HG03175 (cell line): ENCODE data around the gene GRHL3.
"Not testable (repeated sequence)": the region's sequence is repeated elsewhere in the genome, so short reads cannot be mapped to it uniquely, and the experiment has no call there.

Experiments used
- ATAC-seq: cut with Tn5 transposase; IDR thresholded peaks from one replicate; pipeline ENCODE4 v1.9.1; 2021; ENCODE audit warnings: mild to moderate bottlenecking, moderate library complexity; ENCODE audit not compliant: unreplicated experiment

GRHL3 gene

DNA sequence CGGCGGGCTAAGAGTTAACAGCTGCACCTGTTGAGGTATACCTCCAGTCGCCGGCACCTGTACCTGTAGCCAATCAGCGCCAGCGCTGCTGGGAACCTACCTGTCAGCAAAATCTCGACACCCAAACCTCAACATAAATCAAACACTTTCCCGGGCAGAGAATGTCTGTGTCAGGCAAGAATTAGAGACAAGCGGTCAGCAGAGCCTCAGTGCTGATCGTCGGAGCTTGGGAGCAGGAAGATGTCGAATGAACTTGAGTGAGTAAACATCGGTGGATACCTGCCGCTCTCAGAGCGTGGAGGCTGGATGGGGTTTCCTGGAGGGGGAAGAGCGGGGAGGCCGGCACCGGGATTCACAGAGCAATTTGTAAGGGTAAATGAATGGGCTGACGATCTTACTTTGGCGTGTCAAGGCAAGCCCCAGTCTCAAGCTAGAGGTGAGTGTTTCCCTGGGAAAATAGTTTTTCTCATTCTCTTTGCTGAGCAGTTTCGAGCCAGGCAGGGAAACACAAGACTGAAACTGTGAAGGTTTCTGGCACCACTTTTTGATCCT is at the start of gene GRHL3:
Gene GRHL3 (plus strand): TSS at position 46 of the 552 bp plus-strand sequence. CDS start 195 bp downstream, at position 241.
- ATAC-seq = no peak

DNA sequence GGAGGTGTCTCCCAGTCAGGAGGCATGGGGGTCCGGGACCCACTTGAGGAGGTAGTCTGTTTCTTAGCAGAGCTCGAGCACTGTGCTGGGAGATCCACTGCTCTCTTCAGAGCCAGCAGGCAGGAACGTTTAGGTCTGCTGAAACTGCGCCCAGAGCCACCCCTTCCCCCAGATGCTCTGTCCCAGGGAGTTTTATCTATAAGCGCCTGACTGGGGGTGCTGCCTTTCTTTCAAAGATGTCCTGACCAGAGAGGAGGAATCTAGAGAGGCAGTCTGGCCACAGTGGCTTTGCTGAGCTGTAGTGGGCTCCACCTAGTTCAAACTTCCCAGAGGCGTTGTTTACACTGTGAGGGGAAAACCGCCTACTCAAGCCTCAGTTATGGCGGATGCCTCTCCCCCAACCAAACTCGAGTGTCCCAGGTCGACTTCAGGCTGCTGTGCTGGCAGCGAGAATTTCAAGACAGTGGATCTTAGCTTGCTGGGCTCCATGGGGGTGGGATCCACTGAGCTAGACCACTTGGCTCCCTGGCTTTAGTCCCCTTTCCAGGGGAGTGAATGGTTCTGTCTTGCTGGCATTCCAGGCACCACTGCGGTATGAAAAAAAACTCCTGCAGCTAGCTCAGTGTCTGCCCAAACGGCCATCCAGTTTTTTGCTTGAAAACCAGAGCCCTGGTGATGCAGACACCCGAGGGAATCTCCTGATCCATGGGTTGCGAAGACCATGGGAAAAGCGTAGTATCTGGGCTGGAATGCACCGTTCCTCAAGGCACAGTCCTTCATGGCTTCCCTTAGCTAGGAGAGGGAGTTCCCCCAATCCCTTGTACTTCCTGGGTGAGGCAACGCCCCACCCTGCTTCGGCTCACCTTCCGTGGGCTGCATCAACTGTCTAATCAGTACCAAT is 44.7 kb upstream of the GRHL3 start:
- not testable (repeated sequence) for ATAC-seq

DNA sequence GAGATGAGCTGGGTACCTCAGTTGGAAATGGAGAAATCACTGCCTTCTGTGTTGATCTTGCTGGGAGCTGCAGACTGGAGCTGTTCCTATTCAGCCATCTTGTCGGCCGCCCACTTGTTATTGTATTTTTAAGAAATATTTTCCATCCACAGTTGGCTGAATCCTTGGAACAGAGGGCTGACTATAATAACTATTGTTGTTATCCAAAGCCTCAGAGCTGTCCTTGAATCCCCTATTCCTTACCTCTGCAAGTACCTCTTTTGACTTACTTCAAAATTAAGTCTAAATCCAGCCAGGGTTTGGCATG is 44.1 kb upstream of the GRHL3 start:
- ATAC-seq = no peak

DNA sequence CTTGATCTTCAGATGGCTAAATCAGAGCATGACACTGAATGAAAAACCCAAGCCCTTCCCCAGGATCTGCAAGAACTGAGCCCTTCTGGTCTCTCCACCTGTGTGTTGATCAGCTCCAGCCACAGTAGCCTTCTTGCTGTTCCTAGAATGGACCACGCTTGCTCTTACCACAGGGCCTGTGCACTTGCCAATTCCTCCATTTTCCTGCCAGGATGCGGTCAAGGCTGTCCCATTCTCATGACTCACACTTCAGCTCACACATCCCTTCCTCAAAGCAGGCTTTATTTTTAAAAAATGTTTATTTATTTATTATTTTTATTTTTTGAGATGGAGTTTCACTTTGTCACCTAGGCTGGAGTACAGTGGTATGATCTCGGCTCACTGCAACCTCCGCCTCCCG is 43.6 kb upstream of the GRHL3 start:
- ATAC-seq = no peak

DNA sequence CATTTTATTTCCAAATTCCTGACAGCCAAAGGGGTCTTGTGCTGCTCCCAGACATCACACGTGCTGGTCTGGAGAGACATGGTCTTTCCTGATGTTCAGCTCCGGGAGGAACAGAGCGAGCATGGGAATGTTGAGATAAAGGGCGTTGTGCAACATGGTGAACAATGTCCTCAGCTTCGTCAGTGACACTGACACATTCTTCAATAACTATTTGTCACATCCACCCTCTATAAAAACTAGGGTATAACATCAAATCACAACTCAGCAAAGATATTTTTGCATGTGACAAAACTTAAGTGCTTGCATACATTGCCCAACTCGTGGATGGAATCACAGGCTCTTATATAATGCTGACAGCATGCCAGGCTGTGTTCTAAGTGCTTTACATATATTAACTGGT is 42.4 kb upstream of the GRHL3 start:
- no peak for ATAC-seq

DNA sequence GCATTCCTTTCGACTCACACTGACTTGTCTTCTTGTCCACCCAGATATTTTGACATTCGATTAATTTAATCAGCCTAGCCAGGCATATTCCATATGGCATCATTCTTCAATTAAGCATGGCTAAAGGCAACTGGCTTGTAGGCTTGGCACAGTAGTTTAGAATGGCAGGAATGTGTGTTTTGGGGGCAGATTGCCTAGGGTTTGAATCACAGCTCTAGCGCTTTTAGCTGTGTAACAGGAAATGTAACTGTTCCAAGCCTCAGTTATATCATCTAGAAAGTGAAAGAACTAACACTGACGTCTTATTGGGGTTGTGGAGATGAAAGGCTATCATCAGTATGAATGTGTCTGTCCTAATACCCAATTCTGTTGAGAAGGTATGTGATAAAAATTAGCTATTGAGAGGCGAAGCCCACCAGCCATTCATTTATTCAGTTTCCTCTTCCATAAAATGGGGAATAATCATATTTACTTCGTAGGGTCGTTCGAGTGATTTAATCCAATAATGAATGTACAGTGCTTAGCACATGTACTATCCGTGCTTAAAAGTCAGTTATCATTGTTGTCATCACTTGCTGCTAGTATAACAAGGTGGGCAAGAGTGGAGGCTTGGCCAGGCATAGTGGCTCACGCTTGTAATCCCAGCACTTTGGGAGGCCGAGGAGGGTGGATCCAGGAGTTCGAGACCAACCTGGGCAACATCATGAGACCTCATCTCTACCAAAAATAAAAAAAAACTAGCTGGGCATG is 41.6 kb upstream of the GRHL3 start:
- ATAC-seq = no peak

DNA sequence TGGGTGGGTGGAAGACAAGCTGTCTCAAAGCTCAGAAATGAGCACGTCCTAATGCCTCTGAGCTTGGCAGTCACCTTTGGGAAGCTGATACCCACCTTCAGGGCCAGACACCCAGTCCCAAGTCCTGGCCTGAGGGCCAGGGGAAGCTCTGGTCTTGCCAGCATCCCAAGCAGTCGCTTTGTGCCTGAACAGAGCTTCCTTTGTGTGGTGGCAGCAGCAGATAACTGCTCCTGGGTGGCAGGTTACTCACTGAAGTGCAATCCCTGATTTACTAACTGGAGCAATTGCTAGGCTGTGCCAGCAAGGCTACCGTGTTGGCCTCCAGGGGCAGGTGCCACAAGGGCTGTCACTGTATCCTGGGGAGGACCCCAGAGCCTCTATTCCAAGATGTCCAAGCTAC is 40.4 kb upstream of the GRHL3 start:
- ATAC-seq = no peak

DNA sequence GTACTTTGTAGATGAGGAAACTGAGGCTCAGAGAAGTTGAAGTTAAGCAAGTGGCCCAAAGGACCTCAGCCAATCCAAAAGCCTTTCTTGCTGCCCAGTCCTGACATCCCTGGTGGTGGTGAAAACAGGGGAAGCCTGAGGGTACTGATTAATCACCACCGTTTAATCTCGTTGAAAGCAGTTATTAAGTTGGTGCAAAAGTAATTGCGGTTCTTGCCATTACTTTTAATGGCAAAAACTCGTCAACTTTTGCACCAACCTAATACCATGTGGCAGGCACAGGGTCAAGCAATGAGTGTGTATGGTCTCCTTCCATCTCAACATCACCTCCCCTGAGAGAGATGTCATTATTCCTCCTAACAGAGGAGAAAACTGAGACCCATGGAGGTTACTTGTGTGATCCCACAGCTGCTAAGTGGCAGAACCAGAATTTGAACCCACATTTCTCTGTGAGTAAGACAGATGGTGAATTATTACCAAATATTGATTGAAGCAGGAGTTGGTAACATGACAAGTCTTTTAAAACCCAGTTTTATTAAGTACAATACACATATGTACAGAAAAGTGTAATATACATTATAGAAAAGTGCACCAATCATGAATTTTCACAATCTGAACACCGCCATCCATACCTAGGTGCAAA is 39.4 kb upstream of the GRHL3 start:
- no peak for ATAC-seq

DNA sequence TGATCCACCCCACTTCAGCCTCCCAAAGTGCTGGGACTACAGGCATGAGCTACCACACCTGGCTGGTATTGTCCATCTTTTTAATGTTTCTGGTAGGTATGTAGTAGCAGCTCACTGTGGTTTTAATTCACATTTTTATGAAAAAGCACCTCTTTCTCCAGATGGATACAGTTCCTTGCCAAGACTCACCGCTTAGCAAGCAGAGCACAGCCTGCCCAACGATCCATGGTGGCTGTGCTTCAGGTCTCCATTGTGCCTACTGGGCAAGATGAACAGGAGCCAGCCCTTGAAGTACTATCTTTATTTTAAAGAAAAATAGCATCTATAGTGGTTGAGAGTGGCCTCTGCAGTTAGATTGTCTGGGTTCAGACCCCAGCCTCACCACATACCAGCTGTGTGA is 37.6 kb upstream of the GRHL3 start:
- no peak for ATAC-seq

DNA sequence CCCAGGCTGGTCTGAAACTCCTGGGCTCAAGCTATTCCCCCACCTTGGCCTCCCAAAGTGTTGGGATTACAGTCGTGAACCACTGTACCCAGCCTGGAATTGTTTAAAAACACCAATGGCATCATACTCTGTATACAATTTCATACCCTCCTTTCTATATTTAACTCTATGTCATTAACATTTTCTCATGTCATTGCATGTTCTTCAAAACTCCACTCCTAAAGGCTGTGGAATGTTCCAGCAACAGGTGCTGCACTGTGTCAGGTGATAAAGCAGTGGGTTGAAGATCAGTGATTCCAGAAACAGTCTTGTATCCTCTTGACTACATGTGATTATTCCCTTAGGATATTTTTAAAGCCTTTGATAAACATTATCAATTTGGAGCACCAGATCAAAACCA is 36.7 kb upstream of the GRHL3 start:
- no peak for ATAC-seq

DNA sequence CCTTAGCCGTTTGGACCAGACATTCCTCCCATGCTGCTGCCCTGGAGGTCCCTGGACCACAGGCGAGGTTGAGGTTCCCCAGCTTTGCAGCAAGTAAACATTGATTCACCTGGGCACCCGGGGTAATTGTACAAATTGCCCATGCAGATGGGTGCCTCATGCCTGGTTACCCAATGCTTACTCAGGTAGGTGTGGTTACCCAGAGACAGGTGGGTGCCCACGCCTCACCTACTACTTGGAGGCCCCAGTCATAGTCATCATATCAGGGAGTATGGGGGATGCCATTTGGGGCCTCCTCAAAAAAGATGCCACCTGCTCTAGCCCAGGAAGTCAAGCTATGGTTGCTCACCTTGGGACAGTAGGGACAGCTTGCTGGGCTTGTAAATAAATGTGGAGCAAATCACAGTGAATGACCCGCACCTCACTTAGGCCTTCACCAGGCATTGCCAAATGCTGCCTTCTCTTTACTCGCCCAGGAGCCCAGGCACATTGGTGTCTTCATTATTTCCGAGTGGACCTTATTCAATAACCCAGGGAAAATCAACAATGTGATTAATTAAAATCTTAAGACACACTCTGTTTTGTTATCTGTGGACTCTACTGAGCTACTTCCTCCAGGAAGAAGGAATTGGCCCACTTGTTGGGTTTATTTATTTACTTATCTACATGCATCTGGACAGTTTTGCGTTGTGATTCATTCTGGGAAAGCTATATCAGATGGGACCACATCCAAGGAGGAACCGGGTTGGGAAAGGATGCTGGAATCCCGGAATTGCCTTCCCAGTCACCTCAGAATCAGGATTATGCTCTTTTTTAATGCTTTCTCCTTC is 35.6 kb upstream of the GRHL3 start:
- ATAC-seq = no peak

DNA sequence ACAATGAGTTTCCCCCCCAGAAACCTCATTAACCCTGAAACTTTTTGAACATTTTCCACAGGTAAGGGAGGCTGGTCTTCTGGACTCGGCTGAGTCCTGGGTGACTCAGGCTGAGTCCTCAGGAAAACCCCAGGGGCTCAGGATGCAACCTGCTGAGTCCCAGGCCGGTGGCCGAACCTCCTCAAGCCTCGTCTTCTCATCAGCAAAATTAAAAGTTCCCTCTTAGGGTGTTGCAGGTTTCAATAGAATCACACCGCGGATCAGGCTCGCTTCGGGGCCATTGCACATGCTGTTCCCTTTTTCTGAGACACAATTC is 35.0 kb upstream of the GRHL3 start:
- no peak for ATAC-seq

DNA sequence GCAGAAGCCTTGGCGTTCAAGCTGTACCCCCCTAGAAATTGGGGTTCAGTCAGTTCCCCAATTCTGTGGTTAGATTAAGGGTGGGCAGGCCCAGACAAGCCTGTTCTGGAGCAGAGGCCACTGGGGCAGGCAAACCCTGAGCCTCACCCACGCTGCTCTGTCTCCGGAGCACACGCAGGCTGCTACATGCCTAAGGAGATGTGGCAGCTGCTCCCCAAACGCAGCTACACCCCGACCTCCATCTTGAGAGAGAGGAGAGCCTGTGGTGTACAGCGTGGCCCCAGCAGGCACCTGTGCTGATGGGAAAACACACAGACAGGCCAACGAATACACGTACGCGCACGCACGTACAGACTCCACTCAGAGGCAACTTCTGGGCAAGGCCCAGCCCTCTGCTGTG is 33.9 kb upstream of the GRHL3 start:
- no peak for ATAC-seq

DNA sequence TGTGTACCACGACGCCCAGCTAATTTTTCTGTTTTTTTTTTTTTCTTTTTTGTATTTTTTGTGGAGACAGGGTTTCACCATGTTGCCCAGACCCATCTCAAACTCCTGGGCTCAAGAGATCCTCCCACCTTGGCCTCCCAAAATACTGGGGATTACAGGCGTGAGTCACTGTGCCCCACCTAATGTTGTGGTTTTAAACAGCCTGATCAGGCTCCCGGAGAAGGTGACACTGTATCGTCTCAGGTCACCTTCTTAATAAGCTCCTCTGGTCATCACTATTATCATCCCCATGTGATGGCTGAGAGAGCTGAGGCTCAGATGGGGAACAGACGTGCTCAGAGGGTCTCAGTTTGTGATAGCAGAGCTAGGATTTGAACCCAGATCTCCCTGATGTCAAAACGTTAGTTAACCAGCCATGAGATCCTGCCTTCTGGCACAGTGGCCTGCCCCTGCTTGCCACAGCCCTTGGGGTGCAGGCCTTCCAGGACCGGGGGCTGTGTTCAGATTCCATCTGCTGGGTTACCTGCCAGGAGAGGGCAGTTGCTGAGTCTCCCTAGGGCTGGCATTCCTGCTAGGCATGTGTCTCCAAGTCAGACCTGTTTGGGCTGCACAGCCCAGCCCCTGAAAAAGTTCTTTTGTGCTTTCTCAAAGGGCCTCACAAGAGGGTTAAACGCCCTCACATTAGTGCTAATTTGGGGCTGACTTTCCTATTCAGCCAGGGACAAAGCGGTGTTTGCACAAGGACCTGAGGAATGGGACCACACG is 32.7 kb upstream of the GRHL3 start:
- no peak for ATAC-seq

DNA sequence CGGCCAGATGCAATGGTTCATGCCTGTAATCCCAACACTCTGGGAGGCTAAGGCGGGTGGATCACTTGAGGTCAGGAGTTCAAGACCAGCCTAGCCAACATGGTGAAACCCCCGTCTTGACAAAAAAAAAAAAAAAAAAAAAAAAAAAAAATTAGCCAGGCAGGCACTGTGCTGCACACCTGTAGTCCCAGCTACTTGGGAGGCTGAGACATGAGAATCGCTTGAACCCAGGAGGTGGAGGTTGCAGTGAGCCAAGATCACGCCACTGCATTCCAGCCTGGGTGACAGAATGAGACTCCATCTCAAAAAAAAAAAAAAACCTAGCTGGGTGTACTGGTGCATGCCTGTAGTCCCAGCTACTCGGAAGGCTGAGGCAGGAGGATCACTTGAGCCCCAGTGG is 31.4 kb upstream of the GRHL3 start:
- ATAC-seq = not testable (repeated sequence)

DNA sequence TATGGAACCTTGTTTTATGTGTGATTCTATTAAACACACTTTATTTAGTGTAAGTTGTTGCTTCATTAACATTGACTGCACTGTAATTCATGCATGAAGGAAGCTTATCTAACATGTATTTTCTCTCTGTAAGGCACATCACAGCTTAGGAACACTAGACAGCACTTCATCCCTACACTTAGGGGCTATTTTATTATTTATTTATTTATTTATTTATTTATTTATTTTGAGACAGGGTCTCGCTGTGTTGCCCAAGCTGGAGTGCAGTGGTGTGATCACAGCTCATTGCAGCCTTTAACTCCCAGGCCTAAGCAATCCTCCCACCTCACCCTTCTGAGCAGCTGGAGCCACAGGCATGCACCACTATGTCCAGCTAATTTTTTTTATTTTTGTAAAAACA is 30.7 kb upstream of the GRHL3 start:
- no peak for ATAC-seq

DNA sequence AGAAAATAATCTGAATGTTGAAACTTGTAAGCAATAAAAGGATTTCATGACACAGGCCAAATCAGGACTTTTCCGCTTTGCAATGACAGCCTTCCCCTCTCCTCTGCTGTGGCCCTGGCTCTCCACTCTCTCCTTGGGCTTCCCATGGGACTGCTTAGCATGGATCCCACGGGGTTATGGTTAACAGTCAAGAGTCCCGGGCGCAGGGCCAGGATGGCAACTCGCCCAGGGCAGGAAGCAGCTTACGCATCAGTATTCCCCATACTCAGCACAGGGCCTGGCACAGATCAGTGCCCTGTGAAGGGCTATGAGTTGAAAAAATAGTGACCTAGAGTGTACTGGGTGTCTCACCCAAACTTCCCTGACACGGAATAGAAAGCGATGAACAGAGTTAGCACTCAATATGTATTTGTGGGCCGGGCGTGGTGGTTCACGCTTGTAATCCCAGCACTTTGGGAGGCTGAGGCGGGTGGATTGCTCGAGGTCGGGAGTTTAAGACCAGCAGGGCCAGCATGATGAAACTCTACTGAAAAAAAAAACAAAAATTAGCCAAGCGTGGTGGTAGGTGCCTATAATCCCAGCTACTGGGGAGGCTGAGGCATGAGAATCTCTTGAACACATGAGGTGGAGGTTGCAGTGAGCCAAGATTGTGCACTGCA is 29.1 kb upstream of the GRHL3 start:
- no peak for ATAC-seq

DNA sequence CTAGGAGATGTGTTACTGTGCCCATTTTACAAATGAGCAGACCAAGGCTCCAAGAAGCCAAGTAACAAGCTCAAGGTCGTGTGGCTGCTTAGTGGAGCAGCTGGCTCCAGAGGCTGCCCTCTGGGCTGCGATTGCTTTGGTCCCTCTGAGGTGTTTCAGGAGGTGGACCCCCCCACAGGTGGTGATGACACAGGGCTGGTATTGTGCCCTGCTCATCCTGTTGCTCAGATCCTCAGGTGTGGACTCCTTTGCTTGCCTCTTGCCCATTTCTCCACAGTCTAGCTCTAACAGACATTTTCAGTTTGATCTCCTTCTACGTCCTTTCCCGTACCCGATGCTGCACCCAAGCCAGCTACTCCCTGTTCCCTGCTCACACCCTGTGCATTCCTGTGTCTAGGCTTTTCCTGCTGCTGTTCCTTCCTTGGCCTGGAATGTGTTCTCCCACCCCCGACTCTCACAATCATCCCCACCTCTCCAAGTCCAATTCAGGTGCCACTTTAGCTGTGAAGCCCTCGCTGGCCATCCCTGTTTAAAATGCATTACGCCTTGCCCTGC is 28.1 kb upstream of the GRHL3 start:
- ATAC-seq = no peak

DNA sequence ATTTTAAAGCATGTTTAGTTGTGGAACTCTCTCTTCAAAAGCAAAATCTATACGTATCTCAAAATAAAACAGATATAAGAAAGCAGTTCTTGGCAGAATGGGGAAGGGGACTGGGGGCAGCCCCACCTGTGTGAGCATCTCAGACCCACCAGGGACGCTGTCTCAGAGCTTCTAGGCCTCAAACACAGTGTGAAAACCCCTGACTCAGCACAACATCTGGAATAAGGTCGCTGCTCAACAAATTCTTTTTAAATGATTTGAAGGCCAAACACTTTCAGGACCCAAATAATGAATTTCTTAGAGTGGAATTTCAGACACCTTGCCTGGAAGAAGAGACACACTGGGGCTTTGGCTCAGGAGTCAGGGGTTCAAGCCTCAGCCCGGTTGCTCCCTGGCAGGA is 27.1 kb upstream of the GRHL3 start:
- ATAC-seq = no peak
